Measurements from ENCODE around the gene FAM149B1.

The FAM149B1 gene

GRCh38 chr10:73167783-73168464, at the start of gene FAM149B1, which contains the start of gene ECD:
Gene FAM149B1, plus strand, starts transcription at chr10:73168119. Its CDS starts 221 bp downstream, at chr10:73168340.
Gene ECD, minus strand, starts transcription at chr10:73168008. Its CDS starts 4,071 bp downstream, at chr10:73163937.
- Histone ChIP-seq H3K27ac (ENCODE audit: poor library complexity, severe bottlenecking) (peak within 1 kb of the TSS; percentile 63), H3K27me3 (ENCODE audit: insufficient read depth, poor library complexity, severe bottlenecking) (no peaks in the 10 kb centered on the region), H3K9me3 (ENCODE audit: severe bottlenecking) (no peaks in the 10 kb centered on the region), H3K4me3 (ENCODE audit: severe bottlenecking) (peak within 1 kb of the TSS; percentile 81), H3K4me1 (ENCODE audit: insufficient read depth, poor library complexity, severe bottlenecking) (peaks cover 10% of the 10 kb centered on the region), H3K36me3 (ENCODE audit: low read depth) (peaks cover 30% of the 10 kb centered on the region)
- ATAC-seq (ENCODE audit: low read depth) (peak; percentile 92), DNase-seq (ENCODE audit: low spot score) (peak; percentile 92)
- TF ChIP-seq, protein P1, sequence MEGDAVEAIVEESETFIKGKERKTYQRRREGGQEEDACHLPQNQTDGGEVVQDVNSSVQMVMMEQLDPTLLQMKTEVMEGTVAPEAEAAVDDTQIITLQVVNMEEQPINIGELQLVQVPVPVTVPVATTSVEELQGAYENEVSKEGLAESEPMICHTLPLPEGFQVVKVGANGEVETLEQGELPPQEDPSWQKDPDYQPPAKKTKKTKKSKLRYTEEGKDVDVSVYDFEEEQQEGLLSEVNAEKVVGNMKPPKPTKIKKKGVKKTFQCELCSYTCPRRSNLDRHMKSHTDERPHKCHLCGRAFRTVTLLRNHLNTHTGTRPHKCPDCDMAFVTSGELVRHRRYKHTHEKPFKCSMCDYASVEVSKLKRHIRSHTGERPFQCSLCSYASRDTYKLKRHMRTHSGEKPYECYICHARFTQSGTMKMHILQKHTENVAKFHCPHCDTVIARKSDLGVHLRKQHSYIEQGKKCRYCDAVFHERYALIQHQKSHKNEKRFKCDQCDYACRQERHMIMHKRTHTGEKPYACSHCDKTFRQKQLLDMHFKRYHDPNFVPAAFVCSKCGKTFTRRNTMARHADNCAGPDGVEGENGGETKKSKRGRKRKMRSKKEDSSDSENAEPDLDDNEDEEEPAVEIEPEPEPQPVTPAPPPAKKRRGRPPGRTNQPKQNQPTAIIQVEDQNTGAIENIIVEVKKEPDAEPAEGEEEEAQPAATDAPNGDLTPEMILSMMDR (IDR thresholded peaks at IDR 0.05; ENCODE audit: poor library complexity, severe bottlenecking) = peak; percentile 5

DNA sequence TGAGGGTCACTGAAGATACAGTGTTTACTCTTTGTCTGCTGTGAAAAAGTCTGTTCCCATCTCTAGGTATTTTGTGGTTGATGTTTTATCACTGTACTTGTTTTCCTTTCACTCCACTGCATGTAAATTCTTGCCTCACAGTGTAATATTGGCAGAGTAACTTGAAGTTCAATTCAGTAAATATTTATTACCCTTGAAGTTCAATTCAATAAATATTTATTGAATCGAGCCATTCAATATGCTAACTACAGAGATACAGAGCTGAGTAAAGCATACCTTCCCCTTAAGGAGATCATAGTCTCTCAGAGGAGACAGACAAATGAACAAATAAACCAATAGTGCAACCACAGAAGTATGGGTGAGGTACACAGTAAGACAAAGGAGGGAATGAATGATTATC, 48.5 kb upstream of the FAM149B1 start:
- TF ChIP-seq, protein P1 (IDR thresholded peaks at IDR 0.05; ENCODE audit: poor library complexity, severe bottlenecking) = no peak
- no peak for ATAC-seq (ENCODE audit: low read depth)
- Histone ChIP-seq H3K4me1 (ENCODE audit: insufficient read depth, poor library complexity, severe bottlenecking) (peaks cover 13% of the 10 kb centered on the region), H3K9me3 (ENCODE audit: severe bottlenecking) (no peaks in the 10 kb centered on the region), H3K36me3 (ENCODE audit: low read depth) (peaks cover 11% of the 10 kb centered on the region; the same call in 1 of the 2 replicates), H3K27ac (ENCODE audit: poor library complexity, severe bottlenecking) (no peak overlapping the region), H3K27me3 (ENCODE audit: insufficient read depth, poor library complexity, severe bottlenecking) (no peaks in the 10 kb centered on the region), H3K4me3 (ENCODE audit: severe bottlenecking) (no peak overlapping the region)
- no peak for DNase-seq (ENCODE audit: low spot score)

GRCh38 chr10:73119952-73120351, 48.0 kb upstream of the FAM149B1 start:
- Histone ChIP-seq H3K36me3 (ENCODE audit: low read depth) (peaks cover 15% of the 10 kb centered on the region), H3K9me3 (ENCODE audit: severe bottlenecking) (no peaks in the 10 kb centered on the region), H3K27me3 (ENCODE audit: insufficient read depth, poor library complexity, severe bottlenecking) (no peaks in the 10 kb centered on the region), H3K4me1 (ENCODE audit: insufficient read depth, poor library complexity, severe bottlenecking) (peaks cover 13% of the 10 kb centered on the region), H3K27ac (ENCODE audit: poor library complexity, severe bottlenecking) (no peak overlapping the region), H3K4me3 (ENCODE audit: severe bottlenecking) (no peak overlapping the region)
- ATAC-seq (ENCODE audit: low read depth) (no peak), DNase-seq (ENCODE audit: low spot score) (no peak)
- TF ChIP-seq, protein P1 (IDR thresholded peaks at IDR 0.05; ENCODE audit: poor library complexity, severe bottlenecking) = no peak

DNA sequence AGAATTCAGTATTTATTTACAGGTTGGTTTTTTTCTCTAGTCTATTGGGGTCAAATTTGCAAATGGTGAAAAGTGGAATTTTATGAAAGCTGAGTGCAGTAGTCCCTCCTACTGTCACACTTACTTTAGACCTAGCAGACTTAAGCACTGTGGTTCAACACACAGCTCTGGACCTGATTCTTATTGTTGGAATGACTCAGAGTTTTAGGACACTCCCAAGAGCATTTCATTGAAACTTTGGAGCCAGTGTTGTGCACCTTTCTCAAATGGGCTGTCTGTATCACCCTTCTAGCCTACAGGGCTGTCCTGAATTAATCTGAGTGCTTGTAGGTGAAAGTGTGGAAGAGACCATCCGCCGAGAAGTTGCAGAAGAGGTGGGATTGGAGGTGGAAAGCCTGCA, 41.6 kb upstream of the FAM149B1 start:
- no peak for DNase-seq (ENCODE audit: low spot score)
- Histone ChIP-seq H3K9me3 (ENCODE audit: severe bottlenecking) (no peaks in the 10 kb centered on the region), H3K27me3 (ENCODE audit: insufficient read depth, poor library complexity, severe bottlenecking) (no peaks in the 10 kb centered on the region), H3K36me3 (ENCODE audit: low read depth) (peaks cover 42% of the 10 kb centered on the region), H3K27ac (ENCODE audit: poor library complexity, severe bottlenecking) (no peak overlapping the region), H3K4me1 (ENCODE audit: insufficient read depth, poor library complexity, severe bottlenecking) (peaks cover 2% of the 10 kb centered on the region), H3K4me3 (ENCODE audit: severe bottlenecking) (no peak overlapping the region)
- ATAC-seq (ENCODE audit: low read depth) = no peak
- TF ChIP-seq, protein P1 (IDR thresholded peaks at IDR 0.05; ENCODE audit: poor library complexity, severe bottlenecking) = no peak

DNA sequence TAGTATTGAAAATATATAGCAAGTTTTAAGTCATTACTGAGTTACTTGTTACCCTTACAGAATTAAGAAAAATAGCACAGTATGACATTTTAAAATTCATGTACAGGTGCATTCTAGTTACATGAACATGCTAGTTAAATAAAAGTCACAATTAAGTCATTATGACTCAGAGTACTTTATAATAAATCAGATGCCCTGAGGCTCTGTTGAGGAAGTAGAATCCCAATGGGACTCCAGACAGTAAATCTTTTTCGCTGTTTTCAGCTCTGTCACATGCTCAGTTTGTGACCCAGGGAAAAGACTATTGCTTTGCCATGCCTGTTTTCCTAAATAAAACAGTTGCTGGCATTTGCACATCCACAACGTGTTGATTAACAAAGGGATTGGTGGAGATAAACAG, 36.6 kb upstream of the FAM149B1 start:
- H3K4me3 ChIP-seq (ENCODE audit: severe bottlenecking) = no peak overlapping the region
- DNase-seq (ENCODE audit: low spot score) (no peak), ATAC-seq (ENCODE audit: low read depth) (peak; percentile 61)
- TF ChIP-seq, protein P1 (IDR thresholded peaks at IDR 0.05; ENCODE audit: poor library complexity, severe bottlenecking) = no peak
- H3K4me1 ChIP-seq (ENCODE audit: insufficient read depth, poor library complexity, severe bottlenecking) = peaks cover 7% of the 10 kb centered on the region
- peaks cover 77% of the 10 kb centered on the region for H3K36me3 ChIP-seq (ENCODE audit: low read depth)
- H3K27ac ChIP-seq (ENCODE audit: poor library complexity, severe bottlenecking) = no peak overlapping the region
- peaks cover 4% of the 10 kb centered on the region for H3K9me3 ChIP-seq (ENCODE audit: severe bottlenecking)
- H3K27me3 ChIP-seq (ENCODE audit: insufficient read depth, poor library complexity, severe bottlenecking) = no peaks in the 10 kb centered on the region

All from RWPE2 (cell line).